ENCODE measurements around the gene FKBP5.

DNA sequence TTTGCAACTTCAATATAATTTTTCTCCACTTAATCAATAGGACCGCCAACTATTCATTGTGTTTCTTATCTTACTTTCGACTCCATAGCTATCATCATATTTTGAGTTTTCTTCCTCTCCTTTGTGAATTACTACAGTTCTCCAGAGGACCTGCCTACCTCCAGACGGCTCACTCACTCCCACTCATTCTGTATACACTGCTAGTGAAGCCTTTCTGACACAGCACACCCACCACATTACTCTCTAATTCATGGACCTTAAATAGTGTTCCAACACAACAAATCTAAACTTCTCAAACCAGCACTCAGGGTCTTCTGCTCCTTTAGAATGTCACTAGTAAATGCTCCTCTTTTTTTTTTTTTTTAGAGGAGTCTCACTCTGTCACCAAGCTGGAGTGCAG lies 23.8 kb downstream of the FKBP5 start:
- TF ChIP-seq RAD21 (conservative IDR thresholded peaks at IDR 0.05) (no peak), TAF1 (IDR thresholded peaks at IDR 0.05; ENCODE audit: low read depth) (no peak), EZH2 (IDR thresholded peaks at IDR 0.05; ENCODE audit: borderline replicate concordance, insufficient read depth, low read length, poor library complexity, severe bottlenecking) (no peak), EP300 (conservative IDR thresholded peaks at IDR 0.05; ENCODE audit: poor library complexity, severe bottlenecking) (no peak), POLR2AphosphoS5 (IDR thresholded peaks at IDR 0.05) (no peak), SMC3 (conservative IDR thresholded peaks at IDR 0.05; ENCODE audit: poor library complexity) (no peak)
- TF ChIP-seq, protein P1, sequence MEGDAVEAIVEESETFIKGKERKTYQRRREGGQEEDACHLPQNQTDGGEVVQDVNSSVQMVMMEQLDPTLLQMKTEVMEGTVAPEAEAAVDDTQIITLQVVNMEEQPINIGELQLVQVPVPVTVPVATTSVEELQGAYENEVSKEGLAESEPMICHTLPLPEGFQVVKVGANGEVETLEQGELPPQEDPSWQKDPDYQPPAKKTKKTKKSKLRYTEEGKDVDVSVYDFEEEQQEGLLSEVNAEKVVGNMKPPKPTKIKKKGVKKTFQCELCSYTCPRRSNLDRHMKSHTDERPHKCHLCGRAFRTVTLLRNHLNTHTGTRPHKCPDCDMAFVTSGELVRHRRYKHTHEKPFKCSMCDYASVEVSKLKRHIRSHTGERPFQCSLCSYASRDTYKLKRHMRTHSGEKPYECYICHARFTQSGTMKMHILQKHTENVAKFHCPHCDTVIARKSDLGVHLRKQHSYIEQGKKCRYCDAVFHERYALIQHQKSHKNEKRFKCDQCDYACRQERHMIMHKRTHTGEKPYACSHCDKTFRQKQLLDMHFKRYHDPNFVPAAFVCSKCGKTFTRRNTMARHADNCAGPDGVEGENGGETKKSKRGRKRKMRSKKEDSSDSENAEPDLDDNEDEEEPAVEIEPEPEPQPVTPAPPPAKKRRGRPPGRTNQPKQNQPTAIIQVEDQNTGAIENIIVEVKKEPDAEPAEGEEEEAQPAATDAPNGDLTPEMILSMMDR (IDR thresholded peaks at IDR 0.05; ENCODE audit: poor library complexity, severe bottlenecking): no peak
- TF ChIP-seq, protein P2, sequence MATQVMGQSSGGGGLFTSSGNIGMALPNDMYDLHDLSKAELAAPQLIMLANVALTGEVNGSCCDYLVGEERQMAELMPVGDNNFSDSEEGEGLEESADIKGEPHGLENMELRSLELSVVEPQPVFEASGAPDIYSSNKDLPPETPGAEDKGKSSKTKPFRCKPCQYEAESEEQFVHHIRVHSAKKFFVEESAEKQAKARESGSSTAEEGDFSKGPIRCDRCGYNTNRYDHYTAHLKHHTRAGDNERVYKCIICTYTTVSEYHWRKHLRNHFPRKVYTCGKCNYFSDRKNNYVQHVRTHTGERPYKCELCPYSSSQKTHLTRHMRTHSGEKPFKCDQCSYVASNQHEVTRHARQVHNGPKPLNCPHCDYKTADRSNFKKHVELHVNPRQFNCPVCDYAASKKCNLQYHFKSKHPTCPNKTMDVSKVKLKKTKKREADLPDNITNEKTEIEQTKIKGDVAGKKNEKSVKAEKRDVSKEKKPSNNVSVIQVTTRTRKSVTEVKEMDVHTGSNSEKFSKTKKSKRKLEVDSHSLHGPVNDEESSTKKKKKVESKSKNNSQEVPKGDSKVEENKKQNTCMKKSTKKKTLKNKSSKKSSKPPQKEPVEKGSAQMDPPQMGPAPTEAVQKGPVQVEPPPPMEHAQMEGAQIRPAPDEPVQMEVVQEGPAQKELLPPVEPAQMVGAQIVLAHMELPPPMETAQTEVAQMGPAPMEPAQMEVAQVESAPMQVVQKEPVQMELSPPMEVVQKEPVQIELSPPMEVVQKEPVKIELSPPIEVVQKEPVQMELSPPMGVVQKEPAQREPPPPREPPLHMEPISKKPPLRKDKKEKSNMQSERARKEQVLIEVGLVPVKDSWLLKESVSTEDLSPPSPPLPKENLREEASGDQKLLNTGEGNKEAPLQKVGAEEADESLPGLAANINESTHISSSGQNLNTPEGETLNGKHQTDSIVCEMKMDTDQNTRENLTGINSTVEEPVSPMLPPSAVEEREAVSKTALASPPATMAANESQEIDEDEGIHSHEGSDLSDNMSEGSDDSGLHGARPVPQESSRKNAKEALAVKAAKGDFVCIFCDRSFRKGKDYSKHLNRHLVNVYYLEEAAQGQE (IDR thresholded peaks at IDR 0.05; ENCODE audit: borderline replicate concordance): no peak

All from neural cell (in vitro differentiated cells).